ENCODE results near the gene CACNA2D2. TPM values are rescaled to one million over a fixed set of nuclear protein-coding genes. Genes with fewer than 3 reads are reported as not detected.

CACNA2D2 gene
- total RNA-seq, 1 donor from 2014 or later: 17.3 TPM

GRCh38 chr3:50493086-50493485 lies 10.3 kb downstream of the CACNA2D2 start:
- peaks cover 8% of the 10 kb centered on the region for H3K27me3 Mint-ChIP-seq (ENCODE audit: unreplicated experiment)
- peaks cover 12% of the 10 kb centered on the region for H3K4me1 Mint-ChIP-seq (ENCODE audit: unreplicated experiment)
- H3K36me3 Mint-ChIP-seq (ENCODE audit: low read depth, unreplicated experiment): no peaks in the 10 kb centered on the region
- no peak for TF ChIP-seq CTCF (IDR thresholded peaks at IDR 0.05; ENCODE audit: unreplicated experiment)
- DNase-seq (ENCODE audit: low spot score): no peak
- no peak overlapping the region for H3K4me3 Mint-ChIP-seq (ENCODE audit: unreplicated experiment)
- H3K9me3 Mint-ChIP-seq (ENCODE audit: unreplicated experiment): no peaks in the 10 kb centered on the region
- no peak overlapping the region for H3K27ac Mint-ChIP-seq (ENCODE audit: unreplicated experiment)

GRCh38 chr3:50491023-50491422 lies 12.4 kb downstream of the CACNA2D2 start:
- Mint-ChIP-seq H3K27ac (ENCODE audit: unreplicated experiment) (no peak overlapping the region), H3K4me1 (ENCODE audit: unreplicated experiment) (peaks cover under 1% of the 10 kb centered on the region), H3K4me3 (ENCODE audit: unreplicated experiment) (no peak overlapping the region), H3K36me3 (ENCODE audit: low read depth, unreplicated experiment) (no peaks in the 10 kb centered on the region), H3K27me3 (ENCODE audit: unreplicated experiment) (peaks cover 9% of the 10 kb centered on the region), H3K9me3 (ENCODE audit: unreplicated experiment) (no peaks in the 10 kb centered on the region)
- DNase-seq (ENCODE audit: low spot score): no peak
- no peak for TF ChIP-seq CTCF (IDR thresholded peaks at IDR 0.05; ENCODE audit: unreplicated experiment)

- no peaks in the 10 kb centered on the region for H3K4me1 Mint-ChIP-seq (ENCODE audit: unreplicated experiment)
- no peak for TF ChIP-seq CTCF (IDR thresholded peaks at IDR 0.05; ENCODE audit: unreplicated experiment)
- peaks cover under 1% of the 10 kb centered on the region for H3K36me3 Mint-ChIP-seq (ENCODE audit: low read depth, unreplicated experiment)
- H3K4me3 Mint-ChIP-seq (ENCODE audit: unreplicated experiment): no peak overlapping the region
- no peak overlapping the region for H3K27ac Mint-ChIP-seq (ENCODE audit: unreplicated experiment)
- no peak for DNase-seq (ENCODE audit: low spot score)
- no peaks in the 10 kb centered on the region for H3K9me3 Mint-ChIP-seq (ENCODE audit: unreplicated experiment)
- H3K27me3 Mint-ChIP-seq (ENCODE audit: unreplicated experiment): peaks cover 9% of the 10 kb centered on the region
Measured at GRCh38 chr3:50490424-50490823, 13.0 kb downstream of the CACNA2D2 start.

GRCh38 chr3:50487181-50487580 lies 16.3 kb downstream of the CACNA2D2 start:
- DNase-seq (ENCODE audit: low spot score): no peak
- Mint-ChIP-seq H3K4me3 (ENCODE audit: unreplicated experiment) (no peak overlapping the region), H3K36me3 (ENCODE audit: low read depth, unreplicated experiment) (peaks cover 4% of the 10 kb centered on the region), H3K27me3 (ENCODE audit: unreplicated experiment) (peaks cover 11% of the 10 kb centered on the region), H3K4me1 (ENCODE audit: unreplicated experiment) (peaks cover 1% of the 10 kb centered on the region), H3K9me3 (ENCODE audit: unreplicated experiment) (no peaks in the 10 kb centered on the region), H3K27ac (ENCODE audit: unreplicated experiment) (no peak overlapping the region)
- TF ChIP-seq CTCF (IDR thresholded peaks at IDR 0.05; ENCODE audit: unreplicated experiment): no peak

- no peak for DNase-seq (ENCODE audit: low spot score)
Measured at GRCh38 chr3:50486219-50486888, 17.1 kb downstream of the CACNA2D2 start.

More at GRCh38 chr3:50486219-50486888, 17.1 kb downstream of the CACNA2D2 start:
- H3K4me3 Mint-ChIP-seq (ENCODE audit: unreplicated experiment): no peak overlapping the region
- peaks cover 4% of the 10 kb centered on the region for H3K36me3 Mint-ChIP-seq (ENCODE audit: low read depth, unreplicated experiment)
- TF ChIP-seq CTCF (IDR thresholded peaks at IDR 0.05; ENCODE audit: unreplicated experiment): no peak
- H3K27ac Mint-ChIP-seq (ENCODE audit: unreplicated experiment): no peak overlapping the region
- H3K27me3 Mint-ChIP-seq (ENCODE audit: unreplicated experiment): peaks cover 11% of the 10 kb centered on the region
- no peaks in the 10 kb centered on the region for H3K9me3 Mint-ChIP-seq (ENCODE audit: unreplicated experiment)
- H3K4me1 Mint-ChIP-seq (ENCODE audit: unreplicated experiment): peaks cover 3% of the 10 kb centered on the region
